SW480 (cell line): ENCODE results near the gene NUDT4.
A peak's percentile ranks its signal among the peaks of the same experiment; 100 is the strongest.
"Not testable (repeated sequence)": the region's sequence is repeated elsewhere in the genome, so short reads cannot be mapped to it uniquely, and the experiment has no call there.

Source experiments
- DNase-seq: peaks from one replicate; pipeline ENCODE4 v3.0.0-alpha.2; 2016; ENCODE audit warnings: low spot score

NUDT4 gene

GRCh38 chr12:93368766-93369165 lies 9.0 kb upstream of the NUDT4 start:
- no peak for DNase-seq

- DNase-seq = no peak
These were observed 8.2 kb upstream of the NUDT4 start for GRCh38 chr12:93369505-93369904.

- no peak for DNase-seq
These were observed 6.8 kb upstream of the NUDT4 start for GRCh38 chr12:93370947-93371346.

GRCh38 chr12:93373961-93374656 lies 3.6 kb upstream of the NUDT4 start:
- no peak for DNase-seq

GRCh38 chr12:93375906-93376305 lies 1.8 kb upstream of the NUDT4 start:
- no peak for DNase-seq

GRCh38 chr12:93376436-93377251 lies 1.1 kb upstream of the NUDT4 start:
- DNase-seq = peak; percentile 72

- DNase-seq = peak; percentile 60
These were observed 672 bp downstream of the NUDT4 start for GRCh38 chr12:93378196-93378997.

- no peak for DNase-seq
These were observed 1.2 kb downstream of the NUDT4 start for GRCh38 chr12:93378998-93379325.

GRCh38 chr12:93379326-93379980 lies 1.7 kb downstream of the NUDT4 start:
- DNase-seq = no peak

GRCh38 chr12:93379981-93380361 lies 2.2 kb downstream of the NUDT4 start:
- DNase-seq = no peak

- no peak for DNase-seq
These were observed 2.9 kb downstream of the NUDT4 start for GRCh38 chr12:93380480-93381121.

GRCh38 chr12:93381161-93381975 lies 3.6 kb downstream of the NUDT4 start:
- DNase-seq = no peak

- not testable (repeated sequence) for DNase-seq
These were observed 4.3 kb downstream of the NUDT4 start for GRCh38 chr12:93381976-93382437.

GRCh38 chr12:93387780-93388179 lies 10.1 kb downstream of the NUDT4 start:
- no peak for DNase-seq

- no peak for DNase-seq
These were observed 12.3 kb downstream of the NUDT4 start for GRCh38 chr12:93390031-93390430.

GRCh38 chr12:93390549-93391297 lies 13.0 kb downstream of the NUDT4 start:
- DNase-seq = no peak

GRCh38 chr12:93393425-93393824 lies 15.7 kb downstream of the NUDT4 start:
- DNase-seq = no peak

GRCh38 chr12:93397412-93397811 lies 19.7 kb downstream of the NUDT4 start:
- DNase-seq = no peak

GRCh38 chr12:93399183-93399863 lies 21.6 kb downstream of the NUDT4 start:
- not testable (repeated sequence) for DNase-seq
